Cardiac fibroblast (primary cell): Measurements from ENCODE around the gene TLCD4.
"Not testable (repeated sequence)": the region's sequence is repeated elsewhere in the genome, so short reads cannot be mapped to it uniquely, and the experiment has no call there.

ENCODE experiments used
- DNase-seq, 2 donors: peaks; one replicate each; pipeline versions ENCODE4 v3.0.0 to v3.0.0-alpha.2; 2010; ENCODE audit warnings: low read depth in 2 of 2
- H3K4me3 ChIP-seq, 2 donors: replicated peaks in 1 of 2; 1 replicate in 1 of 2; 2 replicates in 1 of 2; pipeline ENCODE4 v1.5.1; 2011; ENCODE audit warnings: low read depth in 2 of 2, low read length in 2 of 2, mild to moderate bottlenecking in 2 of 2, moderate library complexity in 1 of 2
- TF ChIP-seq, protein P1 (sequence below): IDR thresholded peaks from one replicate; pipeline ENCODE4 v1.5.1; 2011; ENCODE audit warnings: low read depth, mild to moderate bottlenecking, low read length, inconsistent platforms

The TLCD4 gene

DNA sequence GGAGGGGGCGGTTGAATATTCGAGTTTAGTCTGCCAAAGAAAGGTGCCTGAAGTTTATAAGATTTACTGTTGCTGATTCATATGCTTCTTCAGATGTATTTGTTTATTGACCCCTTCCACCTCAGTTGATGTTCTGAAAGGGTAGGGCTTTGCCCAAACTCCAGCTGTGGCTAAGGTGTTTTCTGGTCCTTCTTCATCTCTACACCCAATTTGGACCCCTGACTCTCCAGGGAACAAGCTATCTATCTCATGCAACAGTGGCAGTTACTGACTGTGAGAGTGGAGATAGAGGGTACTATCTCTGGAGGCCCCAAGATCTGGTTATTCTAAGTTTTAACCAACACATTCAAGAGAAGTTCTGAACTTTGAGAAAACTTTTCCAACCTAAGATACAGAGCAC lies 31.8 kb upstream of the TLCD4 start:
- TF ChIP-seq, protein P1, sequence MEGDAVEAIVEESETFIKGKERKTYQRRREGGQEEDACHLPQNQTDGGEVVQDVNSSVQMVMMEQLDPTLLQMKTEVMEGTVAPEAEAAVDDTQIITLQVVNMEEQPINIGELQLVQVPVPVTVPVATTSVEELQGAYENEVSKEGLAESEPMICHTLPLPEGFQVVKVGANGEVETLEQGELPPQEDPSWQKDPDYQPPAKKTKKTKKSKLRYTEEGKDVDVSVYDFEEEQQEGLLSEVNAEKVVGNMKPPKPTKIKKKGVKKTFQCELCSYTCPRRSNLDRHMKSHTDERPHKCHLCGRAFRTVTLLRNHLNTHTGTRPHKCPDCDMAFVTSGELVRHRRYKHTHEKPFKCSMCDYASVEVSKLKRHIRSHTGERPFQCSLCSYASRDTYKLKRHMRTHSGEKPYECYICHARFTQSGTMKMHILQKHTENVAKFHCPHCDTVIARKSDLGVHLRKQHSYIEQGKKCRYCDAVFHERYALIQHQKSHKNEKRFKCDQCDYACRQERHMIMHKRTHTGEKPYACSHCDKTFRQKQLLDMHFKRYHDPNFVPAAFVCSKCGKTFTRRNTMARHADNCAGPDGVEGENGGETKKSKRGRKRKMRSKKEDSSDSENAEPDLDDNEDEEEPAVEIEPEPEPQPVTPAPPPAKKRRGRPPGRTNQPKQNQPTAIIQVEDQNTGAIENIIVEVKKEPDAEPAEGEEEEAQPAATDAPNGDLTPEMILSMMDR = no peak
- H3K4me3 ChIP-seq = no peak overlapping the region
- DNase-seq = no peak

DNA sequence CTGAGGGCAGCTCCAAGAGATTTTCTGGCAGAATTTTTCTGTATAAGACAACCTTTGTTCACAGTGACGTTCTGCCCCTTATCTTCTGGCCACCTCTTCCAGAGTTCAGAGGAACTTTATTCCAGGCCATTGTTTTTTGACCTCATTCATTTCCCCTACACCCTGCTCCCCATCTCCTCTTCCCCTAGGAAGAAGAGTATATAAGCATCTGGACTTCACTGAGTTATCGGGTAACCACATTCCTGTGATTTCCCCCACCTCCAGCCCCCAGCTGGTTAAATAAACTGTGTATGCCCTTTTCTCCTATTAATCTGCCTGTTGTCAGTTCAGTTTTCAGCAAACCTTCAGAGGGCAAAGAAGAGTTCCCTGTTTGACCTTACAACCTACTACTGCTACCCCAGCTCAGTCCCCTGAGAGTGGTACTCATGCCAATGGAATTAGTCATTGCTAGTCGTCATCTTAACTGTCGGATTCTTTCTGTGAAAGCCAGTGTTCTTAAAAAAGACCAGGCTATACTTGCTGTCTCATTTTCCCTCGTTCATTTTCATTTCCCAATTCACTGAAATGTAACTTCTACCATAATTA lies 30.1 kb upstream of the TLCD4 start:
- TF ChIP-seq, protein P1 = no peak
- peak; percentile 96 to 97 for DNase-seq
- H3K4me3 ChIP-seq = no peak overlapping the region

DNA sequence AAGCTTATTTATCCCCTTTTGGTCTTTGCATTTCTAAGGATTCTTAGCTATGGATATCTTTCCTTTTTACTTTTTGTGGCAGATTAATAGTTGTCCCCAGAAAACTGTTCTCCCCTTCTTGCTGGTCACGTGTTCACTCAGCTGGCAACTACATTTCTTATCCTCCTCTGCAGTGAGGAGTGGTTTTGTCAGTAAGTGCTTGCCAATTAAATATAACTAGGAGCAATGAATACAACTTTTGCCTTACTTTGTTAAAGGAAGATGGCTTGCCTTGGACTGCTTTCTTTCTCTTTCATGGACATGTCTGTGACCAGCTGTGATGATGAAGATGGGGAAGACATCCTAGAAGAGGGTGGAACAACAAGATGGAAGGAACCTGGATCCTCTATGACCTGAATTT lies 28.9 kb upstream of the TLCD4 start:
- no peak for DNase-seq
- TF ChIP-seq, protein P1 = no peak
- no peak overlapping the region for H3K4me3 ChIP-seq

DNA sequence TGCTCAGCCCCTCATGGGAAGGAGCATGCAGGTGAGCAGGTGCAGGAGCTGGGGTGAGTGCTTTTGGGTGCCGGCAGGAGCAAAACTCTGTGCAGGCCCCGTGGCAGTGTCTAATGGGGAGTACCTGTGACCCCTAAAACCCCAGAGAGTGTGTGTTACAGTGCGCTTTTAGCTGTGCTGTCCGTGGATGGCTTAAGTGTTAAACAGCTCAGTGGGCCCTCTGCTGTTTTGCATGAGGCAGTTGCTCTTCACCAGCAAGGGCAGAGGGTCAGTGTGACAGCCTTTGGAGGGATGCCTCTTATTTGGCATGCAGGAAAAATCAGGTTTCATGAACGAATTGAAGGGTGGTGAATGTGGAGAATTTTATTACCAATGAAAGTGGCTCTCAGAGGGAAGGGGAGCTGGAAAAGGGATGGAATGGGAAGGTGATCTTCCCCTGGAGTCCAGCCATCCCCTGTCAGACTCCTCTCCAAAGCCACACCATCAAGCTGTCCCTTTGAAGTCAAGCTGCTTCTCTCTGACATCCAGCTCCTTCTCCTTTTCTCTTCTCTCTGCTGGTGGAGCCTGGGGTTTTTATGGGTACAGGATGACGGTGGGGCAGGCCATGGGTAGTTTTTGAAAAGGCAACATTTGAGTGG lies 27.4 kb upstream of the TLCD4 start:
- no peak for DNase-seq
- H3K4me3 ChIP-seq = no peak overlapping the region
- TF ChIP-seq, protein P1 = no peak

DNA sequence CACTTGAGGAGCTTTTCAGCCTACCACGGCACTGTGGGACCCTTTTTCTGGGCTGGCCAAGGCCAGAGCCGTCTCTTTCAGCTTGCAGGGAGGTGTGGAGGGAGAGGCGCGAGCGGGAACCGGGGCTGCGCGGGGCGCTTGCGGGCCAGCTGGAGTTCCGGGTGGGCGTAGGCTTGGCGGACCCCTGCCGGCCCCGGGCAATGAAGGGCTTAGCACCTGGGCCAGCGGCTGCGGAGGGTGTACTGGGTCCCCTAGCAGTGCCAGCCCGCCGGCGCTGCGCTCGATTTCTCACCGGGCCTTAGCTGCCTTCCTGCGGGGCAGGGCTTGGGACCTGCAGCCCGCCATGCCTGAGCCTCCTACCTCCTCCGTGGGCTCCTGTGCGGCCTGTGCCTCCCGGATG lies 25.9 kb upstream of the TLCD4 start:
- not testable (repeated sequence) for DNase-seq, H3K4me3 ChIP-seq

DNA sequence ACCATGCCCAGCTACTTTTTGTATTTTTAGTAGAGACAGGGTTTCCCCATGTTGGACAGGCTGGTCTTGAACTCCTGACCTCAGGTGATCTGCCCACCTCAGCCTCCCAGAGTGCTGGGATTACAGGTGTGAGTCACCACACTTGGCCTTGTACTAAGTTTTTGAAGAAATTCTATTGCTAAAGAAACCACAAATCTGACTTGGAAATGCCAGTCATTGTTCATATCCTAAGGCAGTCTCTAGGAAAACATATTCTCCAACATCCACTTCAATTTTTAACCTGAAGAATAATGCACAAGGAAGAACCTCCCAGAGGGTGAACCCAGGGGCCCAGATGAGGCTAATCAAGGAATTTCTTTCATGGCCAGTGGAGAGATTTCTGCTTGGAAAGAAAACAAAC lies 24.3 kb upstream of the TLCD4 start:
- peak in 1 of 2 donors; percentile 42 for DNase-seq
- not testable (repeated sequence) for H3K4me3 ChIP-seq

DNA sequence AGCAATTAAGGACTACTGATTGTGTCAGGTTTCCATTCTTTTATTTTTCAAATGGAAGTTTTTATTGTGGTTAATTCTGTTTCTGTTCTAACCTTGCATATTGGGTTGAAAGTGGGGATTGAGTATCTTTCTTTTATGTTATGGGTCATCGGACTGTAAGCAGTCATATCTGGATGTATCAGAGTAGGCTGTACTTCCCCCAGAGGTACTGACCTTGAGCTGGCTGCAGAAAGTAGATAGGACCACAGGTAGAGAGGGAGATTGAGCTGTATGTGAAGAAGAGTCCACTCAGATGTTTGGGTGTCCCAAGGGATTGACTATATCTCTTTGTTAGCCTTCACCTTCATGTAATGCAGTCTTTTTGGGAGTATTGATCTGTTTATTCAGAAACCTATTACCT lies 23.9 kb upstream of the TLCD4 start:
- TF ChIP-seq, protein P1 = no peak
- DNase-seq = no peak

DNA sequence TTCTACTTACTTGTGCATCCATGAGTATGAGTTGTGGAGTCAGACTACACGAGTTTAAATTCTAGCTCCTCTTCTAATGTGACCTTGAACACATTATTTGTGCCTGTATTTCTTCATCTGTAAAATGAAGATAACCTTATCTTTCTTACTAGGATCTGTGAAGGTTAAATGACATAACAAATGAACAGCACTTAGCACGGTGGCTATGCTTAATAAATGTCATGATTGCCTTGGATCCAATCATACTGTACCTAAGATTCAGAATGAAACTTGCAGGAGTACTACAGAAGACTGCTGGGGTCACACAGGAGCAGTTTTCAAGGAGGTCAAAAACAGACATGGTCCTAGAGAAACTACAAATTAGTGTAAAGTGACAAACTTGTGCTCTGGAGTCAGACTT lies 22.2 kb upstream of the TLCD4 start:
- TF ChIP-seq, protein P1 = no peak
- DNase-seq = no peak
- H3K4me3 ChIP-seq = no peak overlapping the region

More for the DNA sequence above, 23.9 kb upstream of the TLCD4 start:
- H3K4me3 ChIP-seq = no peak overlapping the region
